Retinal pigment epithelial cell (primary cell): ENCODE results near the gene ULK1.

Experiments
- DNase-seq: peaks from one replicate; pipeline ENCODE4 v3.0.0-alpha.2; 2010; ENCODE audit warnings: low read depth
- H3K4me3 ChIP-seq: 2 replicates; pipeline ENCODE4 v1.5.1; 2011; ENCODE audit warnings: mild to moderate bottlenecking, low read length, control low read depth, moderate library complexity
- TF ChIP-seq, protein P1 (sequence below): conservative IDR thresholded peaks from 2 replicates; pipeline ENCODE4 v1.5.1; 2011; ENCODE audit warnings: low read depth, low read length, control low read depth, inconsistent platforms

The ULK1 gene

DNA sequence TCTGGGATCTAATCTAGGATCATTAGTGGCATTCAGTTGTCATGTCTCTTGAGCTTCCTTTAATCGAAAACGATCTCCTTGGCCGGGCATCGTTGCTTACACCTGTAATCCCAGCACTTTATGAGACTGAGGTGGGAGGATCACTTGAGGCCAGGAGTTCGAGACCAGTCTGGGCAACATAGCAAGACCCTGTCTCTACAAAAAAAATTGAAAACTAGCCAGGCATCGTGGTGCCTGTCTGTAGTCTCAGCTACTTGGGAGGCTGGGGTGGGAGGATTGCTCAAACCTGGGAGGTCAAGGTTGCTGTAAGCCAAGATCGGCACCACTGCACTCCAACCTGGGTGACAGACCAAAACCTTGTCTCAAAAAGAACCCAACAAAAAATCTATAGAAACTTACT, 43.7 kb downstream of the ULK1 start:
- no peak overlapping the region for H3K4me3 ChIP-seq
- DNase-seq: no peak
- TF ChIP-seq, protein P1, sequence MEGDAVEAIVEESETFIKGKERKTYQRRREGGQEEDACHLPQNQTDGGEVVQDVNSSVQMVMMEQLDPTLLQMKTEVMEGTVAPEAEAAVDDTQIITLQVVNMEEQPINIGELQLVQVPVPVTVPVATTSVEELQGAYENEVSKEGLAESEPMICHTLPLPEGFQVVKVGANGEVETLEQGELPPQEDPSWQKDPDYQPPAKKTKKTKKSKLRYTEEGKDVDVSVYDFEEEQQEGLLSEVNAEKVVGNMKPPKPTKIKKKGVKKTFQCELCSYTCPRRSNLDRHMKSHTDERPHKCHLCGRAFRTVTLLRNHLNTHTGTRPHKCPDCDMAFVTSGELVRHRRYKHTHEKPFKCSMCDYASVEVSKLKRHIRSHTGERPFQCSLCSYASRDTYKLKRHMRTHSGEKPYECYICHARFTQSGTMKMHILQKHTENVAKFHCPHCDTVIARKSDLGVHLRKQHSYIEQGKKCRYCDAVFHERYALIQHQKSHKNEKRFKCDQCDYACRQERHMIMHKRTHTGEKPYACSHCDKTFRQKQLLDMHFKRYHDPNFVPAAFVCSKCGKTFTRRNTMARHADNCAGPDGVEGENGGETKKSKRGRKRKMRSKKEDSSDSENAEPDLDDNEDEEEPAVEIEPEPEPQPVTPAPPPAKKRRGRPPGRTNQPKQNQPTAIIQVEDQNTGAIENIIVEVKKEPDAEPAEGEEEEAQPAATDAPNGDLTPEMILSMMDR: no peak

DNA sequence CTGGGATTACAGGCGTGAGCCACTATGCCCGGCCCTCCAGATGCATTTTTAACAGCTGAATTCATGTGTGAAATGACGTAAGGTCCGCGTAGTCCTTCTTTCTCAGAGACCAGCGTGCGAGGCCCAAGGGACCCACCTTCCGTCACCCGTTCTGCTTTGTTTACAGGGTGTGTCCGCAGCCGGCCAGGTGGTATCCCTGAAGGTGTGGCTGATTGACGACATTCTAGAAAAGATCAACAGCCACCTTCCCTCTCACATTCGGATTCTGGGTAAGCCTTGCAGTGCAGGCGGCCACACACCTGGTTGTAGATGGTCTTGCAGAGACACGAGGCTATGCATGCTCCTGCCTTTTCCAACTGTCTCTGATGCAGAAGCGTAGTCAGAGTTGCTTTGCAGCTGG, 44.6 kb downstream of the ULK1 start:
- H3K4me3 ChIP-seq: no peak overlapping the region
- DNase-seq: no peak
- TF ChIP-seq, protein P1: no peak

DNA sequence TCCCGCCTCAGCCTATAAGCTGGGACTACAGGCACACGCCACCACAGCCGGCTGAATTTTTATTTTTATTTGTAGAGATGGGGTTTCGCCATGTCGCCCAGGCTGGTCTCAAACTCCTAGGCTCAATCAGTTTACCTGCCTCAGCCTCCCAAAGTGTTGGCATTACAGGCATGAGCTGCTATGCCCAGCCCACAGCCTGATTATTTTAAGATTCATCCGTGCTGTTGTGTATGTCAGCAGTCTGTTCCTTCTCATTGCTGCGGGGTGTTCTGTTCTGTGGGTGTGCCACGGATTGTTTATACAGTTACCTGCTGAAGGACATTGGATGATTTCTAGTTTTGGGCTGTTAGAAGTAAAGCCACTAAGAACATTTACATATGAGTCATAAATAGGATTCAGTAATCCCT, 45.7 kb downstream of the ULK1 start:
- H3K4me3 ChIP-seq: no peak overlapping the region
- DNase-seq: no peak
- TF ChIP-seq, protein P1: no peak

DNA sequence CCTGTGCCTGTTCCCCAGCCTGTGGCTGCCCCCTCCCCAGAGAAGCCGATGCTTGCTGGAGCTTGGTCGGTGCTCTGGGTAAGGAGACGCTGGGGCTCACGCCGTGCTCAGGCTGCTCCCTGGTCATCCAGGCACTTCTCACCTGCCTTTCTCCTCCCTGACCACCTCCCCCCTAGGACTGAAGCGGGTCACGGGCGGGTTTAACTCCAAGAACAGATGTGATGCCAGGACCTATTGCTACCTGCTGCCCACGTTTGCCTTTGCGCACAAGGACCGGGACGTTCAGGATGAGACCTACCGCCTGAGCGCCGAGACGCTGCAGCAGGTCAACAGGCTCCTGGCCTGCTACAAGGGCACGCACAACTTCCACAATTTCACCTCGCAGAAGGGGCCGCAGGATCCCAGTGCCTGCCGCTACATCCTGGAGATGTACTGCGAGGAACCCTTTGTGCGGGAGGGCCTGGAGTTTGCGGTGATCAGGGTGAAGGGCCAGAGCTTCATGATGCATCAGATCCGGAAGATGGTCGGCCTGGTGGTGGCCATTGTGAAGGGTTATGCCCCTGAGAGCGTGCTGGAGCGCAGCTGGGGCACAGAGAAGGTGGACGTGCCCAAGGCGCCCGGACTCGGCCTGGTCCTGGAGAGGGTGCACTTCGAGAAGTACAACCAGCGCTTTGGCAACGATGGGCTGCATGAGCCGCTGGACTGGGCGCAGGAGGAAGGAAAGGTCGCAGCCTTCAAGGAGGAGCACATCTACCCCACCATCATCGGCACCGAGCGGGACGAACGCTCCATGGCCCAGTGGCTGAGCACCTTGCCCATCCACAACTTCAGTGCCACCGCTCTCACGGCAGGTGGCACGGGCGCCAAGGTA, 46.9 kb downstream of the ULK1 start:
- DNase-seq: no peak
- TF ChIP-seq, protein P1: no peak
- no peak overlapping the region for H3K4me3 ChIP-seq

DNA sequence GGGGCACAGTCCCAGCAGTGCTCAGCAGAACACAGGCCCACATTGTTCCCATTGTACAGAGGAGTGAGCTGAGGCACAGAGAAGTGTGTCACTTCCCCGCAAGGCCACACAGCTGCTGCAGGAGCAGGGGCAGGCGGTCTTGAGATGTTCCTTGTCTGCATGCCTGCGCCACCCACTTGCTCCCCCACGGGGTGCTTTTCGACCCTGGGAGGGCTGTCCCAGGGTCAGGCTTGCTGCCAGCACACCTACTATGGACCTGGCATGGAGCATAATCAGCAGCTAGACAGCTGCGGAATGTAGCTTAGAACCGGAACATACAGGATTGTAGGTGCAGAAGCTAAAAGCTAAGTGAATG, 47.5 kb downstream of the ULK1 start:
- no peak for DNase-seq
- TF ChIP-seq, protein P1: no peak
- H3K4me3 ChIP-seq: no peak overlapping the region

DNA sequence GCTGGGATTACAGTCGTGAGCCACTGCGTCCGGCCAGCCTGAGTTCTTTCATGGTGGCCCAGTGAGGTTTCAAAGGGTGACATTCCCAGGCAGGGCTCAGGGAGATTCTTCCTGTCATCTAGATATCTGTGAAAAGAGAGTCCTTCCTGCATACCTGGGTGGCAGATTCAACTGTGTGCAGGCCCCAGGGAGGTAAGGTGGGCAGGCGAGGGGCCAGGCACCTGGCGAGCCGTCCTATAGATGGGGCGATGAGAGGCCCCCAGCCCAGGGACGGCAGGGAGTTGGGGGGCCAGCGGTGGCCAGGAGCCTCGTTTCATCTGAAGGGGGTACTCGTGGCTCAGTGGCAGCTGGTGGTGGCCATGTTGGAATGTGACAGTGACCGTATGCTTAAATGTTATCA, 48.2 kb downstream of the ULK1 start:
- no peak for DNase-seq
- no peak overlapping the region for H3K4me3 ChIP-seq
- TF ChIP-seq, protein P1: no peak

DNA sequence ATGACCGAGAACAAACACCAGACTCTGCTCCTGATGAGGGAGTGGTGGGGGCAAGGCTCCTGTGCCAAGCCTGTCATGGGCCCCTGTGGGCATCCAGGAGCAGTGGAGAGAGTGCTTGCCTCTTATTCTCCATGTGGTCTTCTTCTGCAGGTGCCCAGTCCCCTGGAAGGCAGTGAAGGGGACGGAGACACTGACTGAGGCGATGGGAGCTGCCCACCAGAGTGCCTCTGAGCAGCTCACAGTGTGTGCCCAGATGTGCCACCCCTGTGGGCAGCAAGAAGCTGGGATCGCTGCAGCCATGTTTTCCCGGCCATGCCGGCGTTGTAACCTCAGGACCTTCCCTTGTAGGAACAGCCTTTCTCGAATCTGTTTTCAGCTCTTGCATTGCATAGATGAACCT, 49.0 kb downstream of the ULK1 start:
- no peak for DNase-seq
- no peak overlapping the region for H3K4me3 ChIP-seq

More for the DNA sequence above, 49.0 kb downstream of the ULK1 start:
- TF ChIP-seq, protein P1: no peak
